C4-2B (cell line): ENCODE measurements around the gene SNX24.
"Not testable (repeated sequence)": the region's sequence is repeated elsewhere in the genome, so short reads cannot be mapped to it uniquely, and the experiment has no call there.

ENCODE experiments used
- H3K27ac ChIP-seq: fragments of 450-650 bp; 2 replicates; pipeline ENCODE4 v1.5.1; 2017
- ZFX ChIP-seq: fragments of 450-650 bp; IDR thresholded peaks from 2 replicates; pipeline ENCODE4 v1.6.1; 2017
- TF ChIP-seq, protein P1 (sequence below): fragments of 450-650 bp; conservative IDR thresholded peaks from 2 replicates; pipeline ENCODE4 v1.5.1; 2017; ENCODE audit warnings: mild to moderate bottlenecking

Gene SNX24

DNA sequence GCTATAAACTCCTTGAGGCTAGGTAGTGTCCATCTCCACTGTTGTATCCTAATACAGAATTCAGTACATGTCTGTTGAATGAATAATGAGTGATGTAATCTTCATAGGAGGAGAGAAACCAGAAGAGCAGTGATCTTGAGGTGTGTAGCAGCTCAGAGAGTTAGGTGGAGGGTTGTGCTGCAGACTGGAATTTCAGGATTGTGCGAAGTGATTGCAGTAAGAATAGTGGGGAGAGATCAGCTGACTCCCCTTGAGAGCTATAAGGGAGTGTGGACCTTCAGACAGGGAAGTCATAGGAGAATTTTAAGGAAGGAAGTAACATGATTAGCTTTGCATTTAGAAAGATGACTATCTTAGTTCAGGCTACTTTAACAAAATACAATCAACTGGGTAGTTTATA lies 4.4 kb downstream of the SNX24 start:
- H3K27ac ChIP-seq = no peak overlapping the region
- no peak for TF ChIP-seq ZFX
- TF ChIP-seq, protein P1, sequence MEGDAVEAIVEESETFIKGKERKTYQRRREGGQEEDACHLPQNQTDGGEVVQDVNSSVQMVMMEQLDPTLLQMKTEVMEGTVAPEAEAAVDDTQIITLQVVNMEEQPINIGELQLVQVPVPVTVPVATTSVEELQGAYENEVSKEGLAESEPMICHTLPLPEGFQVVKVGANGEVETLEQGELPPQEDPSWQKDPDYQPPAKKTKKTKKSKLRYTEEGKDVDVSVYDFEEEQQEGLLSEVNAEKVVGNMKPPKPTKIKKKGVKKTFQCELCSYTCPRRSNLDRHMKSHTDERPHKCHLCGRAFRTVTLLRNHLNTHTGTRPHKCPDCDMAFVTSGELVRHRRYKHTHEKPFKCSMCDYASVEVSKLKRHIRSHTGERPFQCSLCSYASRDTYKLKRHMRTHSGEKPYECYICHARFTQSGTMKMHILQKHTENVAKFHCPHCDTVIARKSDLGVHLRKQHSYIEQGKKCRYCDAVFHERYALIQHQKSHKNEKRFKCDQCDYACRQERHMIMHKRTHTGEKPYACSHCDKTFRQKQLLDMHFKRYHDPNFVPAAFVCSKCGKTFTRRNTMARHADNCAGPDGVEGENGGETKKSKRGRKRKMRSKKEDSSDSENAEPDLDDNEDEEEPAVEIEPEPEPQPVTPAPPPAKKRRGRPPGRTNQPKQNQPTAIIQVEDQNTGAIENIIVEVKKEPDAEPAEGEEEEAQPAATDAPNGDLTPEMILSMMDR = no peak

DNA sequence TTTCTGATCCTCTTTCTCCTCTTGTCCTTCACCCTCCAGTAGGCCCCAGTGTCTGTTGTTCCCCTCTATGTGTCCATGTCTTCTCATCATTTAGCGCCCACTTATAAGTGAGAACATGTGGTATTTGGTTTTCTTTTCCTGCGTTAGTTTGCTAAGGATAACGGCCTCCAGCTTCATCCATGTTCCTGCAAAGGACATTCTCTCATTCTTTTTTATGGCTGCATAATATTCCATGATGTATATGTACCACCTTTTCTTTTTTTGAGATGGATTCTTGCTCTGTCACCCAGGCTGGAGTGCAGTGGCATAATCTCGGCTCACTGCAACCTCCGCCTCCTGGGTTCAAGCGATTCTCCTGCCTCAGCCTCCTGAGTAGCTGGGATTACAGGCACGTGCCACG lies 12.1 kb downstream of the SNX24 start:
- not testable (repeated sequence) for H3K27ac ChIP-seq

DNA sequence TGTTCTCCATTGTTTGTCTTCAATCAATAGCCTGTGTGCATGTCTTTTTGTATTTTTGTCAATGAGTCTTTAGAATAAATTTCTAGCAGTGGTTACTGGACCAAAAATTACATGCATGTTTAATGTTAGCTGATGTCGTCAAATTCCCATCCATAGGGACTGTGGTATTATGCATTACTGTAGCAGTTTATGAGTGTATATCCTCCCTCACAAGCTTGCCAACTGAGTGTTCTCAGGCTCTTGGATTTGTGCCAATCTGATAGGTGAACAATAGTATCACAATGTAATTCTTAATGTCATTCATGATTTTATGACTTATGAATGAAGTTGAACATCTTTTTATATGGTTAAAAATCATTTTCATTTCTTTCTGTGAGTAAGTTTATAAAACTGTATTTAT lies 13.0 kb downstream of the SNX24 start:
- no peak for TF ChIP-seq ZFX
- TF ChIP-seq, protein P1 = no peak
- no peak overlapping the region for H3K27ac ChIP-seq

DNA sequence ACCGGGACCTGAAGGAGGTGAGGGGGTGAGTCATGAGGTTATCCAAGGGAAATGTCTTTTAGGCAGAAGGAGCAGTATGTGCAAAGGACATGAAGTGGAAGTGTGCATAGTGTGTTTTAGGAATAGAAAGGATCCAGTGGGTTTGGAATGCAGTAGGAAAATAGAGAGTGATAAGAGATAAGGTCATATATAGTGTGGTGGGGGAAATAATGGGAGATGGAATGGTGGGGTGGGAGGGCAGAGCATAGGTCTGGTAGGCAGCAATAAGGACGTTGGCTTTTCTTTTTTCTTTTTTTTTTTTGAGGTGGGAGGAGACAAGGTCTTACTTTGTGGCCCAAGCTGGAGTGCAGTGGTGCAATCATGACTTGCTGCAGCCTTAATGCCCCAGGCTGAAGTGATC lies 17.8 kb downstream of the SNX24 start:
- H3K27ac ChIP-seq = no peak overlapping the region
- no peak for TF ChIP-seq ZFX
- TF ChIP-seq, protein P1 = no peak

DNA sequence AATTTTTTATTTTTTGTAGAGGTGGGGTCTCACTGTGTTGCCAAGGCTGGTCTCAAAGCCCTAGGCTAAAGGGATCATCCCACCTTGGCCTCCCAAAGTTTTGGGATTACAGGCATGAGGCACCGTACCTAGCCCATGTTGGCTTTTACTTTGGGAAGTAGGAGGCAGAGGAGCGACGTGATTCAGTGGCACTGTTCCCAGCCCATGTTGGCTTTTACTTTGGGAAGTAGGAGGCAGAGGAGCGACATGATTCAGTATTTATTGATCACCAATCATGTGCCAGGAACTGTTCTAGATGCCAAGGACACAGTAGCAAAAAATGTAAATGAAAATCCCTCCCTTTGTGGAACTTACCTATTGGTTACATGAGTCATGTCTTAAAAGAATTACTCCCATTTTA lies 18.3 kb downstream of the SNX24 start:
- H3K27ac ChIP-seq = no peak overlapping the region
- no peak for TF ChIP-seq ZFX
- TF ChIP-seq, protein P1 = no peak

DNA sequence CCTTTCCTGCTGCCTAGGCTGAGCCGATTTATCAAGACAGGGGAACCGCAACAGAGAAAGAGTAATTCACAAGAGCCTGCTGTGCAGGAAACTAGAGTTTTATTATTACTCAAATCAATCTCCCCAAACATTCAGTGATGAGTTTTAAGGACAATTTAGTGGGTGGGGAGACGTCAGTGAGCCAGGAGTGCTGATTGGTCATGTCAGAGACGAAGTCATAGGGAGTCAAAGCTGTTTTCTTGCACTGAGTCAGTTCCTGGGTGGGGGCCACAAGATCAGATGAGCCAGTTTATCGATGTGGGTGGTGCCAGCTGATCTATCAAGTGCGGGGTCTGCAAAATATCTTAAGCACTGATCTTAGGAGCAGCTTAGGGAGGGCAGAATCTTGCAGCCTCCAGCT lies 19.0 kb downstream of the SNX24 start:
- no peak for TF ChIP-seq ZFX
- TF ChIP-seq, protein P1 = no peak

DNA sequence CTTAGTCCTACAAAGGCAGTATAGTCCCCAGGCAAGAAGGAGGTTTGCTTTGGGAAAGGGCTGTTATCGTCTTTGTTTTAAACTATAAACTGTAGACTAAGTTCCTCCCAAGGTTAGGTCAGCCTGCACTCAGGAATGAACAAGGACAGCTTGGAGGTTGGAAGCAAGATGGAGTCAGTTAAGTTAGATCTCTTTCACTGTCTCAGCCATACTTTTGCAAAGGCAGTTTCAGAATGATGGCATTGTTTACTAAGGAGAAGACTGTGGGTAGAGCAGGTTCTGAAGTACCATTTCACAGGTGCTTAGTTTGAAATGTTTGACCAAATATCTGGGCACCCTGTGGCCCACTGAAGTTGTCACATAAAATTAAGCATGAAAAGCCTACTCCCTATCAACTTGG lies 19.4 kb downstream of the SNX24 start:
- no peak overlapping the region for H3K27ac ChIP-seq
- no peak for TF ChIP-seq ZFX
- TF ChIP-seq, protein P1 = no peak

More for the DNA sequence above, 19.0 kb downstream of the SNX24 start:
- H3K27ac ChIP-seq = no peak overlapping the region

DNA sequence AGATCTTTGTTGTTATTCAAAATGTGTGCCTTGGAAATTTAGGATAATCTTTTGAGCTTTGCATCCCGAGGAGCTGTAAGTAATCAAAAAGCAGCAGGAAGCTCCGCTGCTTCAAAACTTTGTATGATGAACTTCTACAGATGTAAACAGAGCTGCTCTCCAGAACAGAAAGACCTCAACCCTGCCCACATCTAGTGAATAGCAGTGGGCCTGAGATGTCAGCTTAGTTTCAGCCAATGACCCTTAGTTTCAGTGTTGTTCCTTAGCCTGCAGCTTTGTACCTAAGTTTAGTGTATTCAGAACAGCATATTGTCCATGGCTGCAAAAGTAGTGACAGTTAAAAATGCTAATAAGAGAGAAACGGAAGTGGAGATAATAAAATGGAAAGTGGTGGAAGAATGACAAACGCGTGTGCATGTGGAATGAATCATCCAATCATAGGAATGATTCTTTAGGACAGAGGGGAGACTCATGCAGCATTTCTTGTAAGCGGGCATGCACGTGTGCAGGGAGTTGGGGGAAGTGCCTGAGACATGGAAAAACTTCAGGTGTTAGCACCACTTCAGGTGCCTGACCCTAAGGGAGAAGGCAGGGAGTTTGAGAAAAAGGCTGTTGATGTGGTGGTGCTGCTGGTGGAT lies 24.9 kb downstream of the SNX24 start:
- TF ChIP-seq, protein P1 = no peak
- no peak for TF ChIP-seq ZFX
- no peak overlapping the region for H3K27ac ChIP-seq
